ENCODE measurements around the gene TMEM80. TPM values are rescaled to one million over a fixed set of nuclear protein-coding genes. Genes with fewer than 3 reads are reported as not detected.
"Not testable (repeated sequence)": the region's sequence is repeated elsewhere in the genome, so short reads cannot be mapped to it uniquely, and the experiment has no call there.

Gene TMEM80
- total RNA-seq: 10 to 100 TPM; 21.0 to 22.0 TPM
- polyA plus RNA-seq (2013, experiment 1 of 2): 18.3 TPM
- polyA plus RNA-seq (2013, experiment 2 of 2): 17.1 TPM
- 2.8 to 36.5 (median 15.3) reads per million in 172 experiments for total RNA-seq

GRCh38 chr11:695538-696248, at the start of gene TMEM80:
TMEM80 (plus strand) TSS chr11:695816; CDS start chr11:695828, 12 bp downstream.
- Mint-ChIP-seq H3K9me3 (no peaks in the 10 kb centered on the region), H3K27me3 (no peaks in the 10 kb centered on the region), H3K36me3 (ENCODE audit: low read depth) (peaks cover 15% of the 10 kb centered on the region), H3K4me3 (peak within 1 kb of the TSS; percentile 94), H3K4me1 (ENCODE audit: low read depth) (peaks cover 51% of the 10 kb centered on the region), H3K27ac (peak within 1 kb of the TSS; percentile 95)
- no peak for TF ChIP-seq CTCF (IDR thresholded peaks at IDR 0.05)
- H3K36me3 ChIP-seq (ENCODE audit: insufficient read depth, low read length): peaks cover 1% of the 10 kb centered on the region
- intact Hi-C loops (cut with DNase I, micrococcal nuclease): loop anchor here (1.0 to 10.0 kb wide), 5 partner anchors 32 to 160 kb away; partner anchors contain the start of genes SLC25A22 (in 2 of the 2), GATD1 (in 1 of the 2), HRAS (in 1 of the 2) and LMNTD2 (in 1 of the 2)
- ChIA-PET CTCF (interaction anchor here (1.0 to 2.6 kb wide), 4 partner anchors 27 to 177 kb away, joined by 3 to 16 read pairs (median 6); no protein-coding TSS in a partner anchor), POLR2A (interaction anchor here (0.7 to 3.9 kb wide), 27 partner anchors 9 to 488 kb away, joined by 3 to 41 read pairs (median 5); partner anchors contain the start of genes BET1L, IRF7, LMNTD2 and PHRF1)
- DNase-seq (peak; percentile 94 to 99 (median 97)), ATAC-seq (ENCODE audit: poor library complexity) (peak; percentile 59)
- no peaks in the 10 kb centered on the region for H3K27me3 ChIP-seq (ENCODE audit: control insufficient read depth in 1 of 2, insufficient read depth in 2 of 2, low read length in 2 of 2)
- peak within 1 kb of the TSS; percentile 99 to 100 for H3K27ac ChIP-seq (ENCODE audit: low read depth in 1 of 2, low read length in 2 of 2)
- peaks cover 70% of the 10 kb centered on the region for H3K4me1 ChIP-seq (ENCODE audit: insufficient read depth, low read length)
- peak within 1 kb of the TSS; percentile 94 for H3K4me3 ChIP-seq (ENCODE audit: low read length)
- H3K9me3 ChIP-seq (ENCODE audit: control insufficient read depth in 1 of 2, insufficient read depth in 1 of 2, low read length in 2 of 2): no peaks in the 10 kb centered on the region

- POLR2A ChIA-PET: no interaction called here
Measured at GRCh38 chr11:646214-646613, 49.4 kb upstream of the TMEM80 start.

GRCh38 chr11:647672-648158, 47.9 kb upstream of the TMEM80 start:
- H3K27me3 Mint-ChIP-seq; ATAC-seq (ENCODE audit: poor library complexity); H3K4me3 Mint-ChIP-seq; H3K4me1 ChIP-seq (ENCODE audit: insufficient read depth, low read length); H3K27me3 ChIP-seq (ENCODE audit: control insufficient read depth in 1 of 2, insufficient read depth in 2 of 2, low read length in 2 of 2); H3K27ac Mint-ChIP-seq; H3K9me3 Mint-ChIP-seq; H3K27ac ChIP-seq (ENCODE audit: low read depth in 1 of 2, low read length in 2 of 2); H3K4me1 Mint-ChIP-seq (ENCODE audit: low read depth); DNase-seq; intact Hi-C loops (cut with DNase I, micrococcal nuclease); POLR2A ChIA-PET; CTCF ChIA-PET; H3K9me3 ChIP-seq (ENCODE audit: control insufficient read depth in 1 of 2, insufficient read depth in 1 of 2, low read length in 2 of 2); H3K4me3 ChIP-seq (ENCODE audit: low read length): not testable (repeated sequence)
- peaks cover 22% of the 10 kb centered on the region for H3K36me3 Mint-ChIP-seq (ENCODE audit: low read depth)
- peaks cover 23% of the 10 kb centered on the region for H3K36me3 ChIP-seq (ENCODE audit: insufficient read depth, low read length)

More at GRCh38 chr11:646214-646613, 49.4 kb upstream of the TMEM80 start:
- H3K9me3 ChIP-seq (ENCODE audit: control insufficient read depth in 1 of 2, insufficient read depth in 1 of 2, low read length in 2 of 2): no peaks in the 10 kb centered on the region
- intact Hi-C loops (cut with DNase I, micrococcal nuclease): no loop called here
- DNase-seq: no peak
- no peaks in the 10 kb centered on the region for H3K4me1 ChIP-seq (ENCODE audit: insufficient read depth, low read length)
- H3K36me3 Mint-ChIP-seq (ENCODE audit: low read depth): peaks cover 9% of the 10 kb centered on the region
- H3K27me3 ChIP-seq (ENCODE audit: control insufficient read depth in 1 of 2, insufficient read depth in 2 of 2, low read length in 2 of 2): no peaks in the 10 kb centered on the region
- no peak for TF ChIP-seq CTCF (IDR thresholded peaks at IDR 0.05)
- peaks cover 23% of the 10 kb centered on the region for H3K36me3 ChIP-seq (ENCODE audit: insufficient read depth, low read length)
- H3K4me1 Mint-ChIP-seq (ENCODE audit: low read depth): no peaks in the 10 kb centered on the region
- CTCF ChIA-PET: no interaction called here
- no peak overlapping the region for H3K4me3 ChIP-seq (ENCODE audit: low read length)
- H3K4me3 Mint-ChIP-seq: no peak overlapping the region
- no peak for ATAC-seq (ENCODE audit: poor library complexity)
- no peaks in the 10 kb centered on the region for H3K9me3 Mint-ChIP-seq
- H3K27me3 Mint-ChIP-seq: no peaks in the 10 kb centered on the region
- no peak overlapping the region for H3K27ac ChIP-seq (ENCODE audit: low read depth in 1 of 2, low read length in 2 of 2)
- H3K27ac Mint-ChIP-seq: no peak overlapping the region
